ENCODE data around the gene GATA6.
"Not testable (repeated sequence)": the region's sequence is repeated elsewhere in the genome, so short reads cannot be mapped to it uniquely, and the experiment has no call there.

GATA6 gene

DNA sequence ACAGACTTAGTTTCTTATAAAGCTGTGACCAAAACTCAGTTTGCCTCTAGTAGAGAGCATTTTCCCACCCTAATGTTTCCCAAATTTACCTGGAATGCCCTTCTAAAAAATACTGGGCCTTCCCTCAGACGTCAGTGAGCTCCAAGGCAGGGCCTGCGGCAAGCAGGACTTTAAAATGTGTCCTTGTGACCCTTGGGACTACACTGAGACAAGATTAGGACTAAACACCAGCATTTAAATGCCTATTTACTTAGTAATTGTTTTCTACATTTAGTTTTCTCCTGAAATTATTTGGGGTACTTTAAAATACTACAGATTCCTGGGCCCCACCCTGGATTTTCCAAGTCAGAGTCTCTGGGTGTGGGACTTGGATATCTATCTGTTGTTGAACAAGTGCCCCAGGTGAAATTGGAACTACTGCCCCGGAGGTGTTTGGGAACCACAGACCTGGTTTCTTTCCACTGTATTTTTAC is 14.3 kb downstream of the GATA6 start:
- DNase-seq = no peak

- not testable (repeated sequence) for DNase-seq
Observed at GRCh38 chr18:22184573-22184972, 15.2 kb downstream of the GATA6 start.

DNA sequence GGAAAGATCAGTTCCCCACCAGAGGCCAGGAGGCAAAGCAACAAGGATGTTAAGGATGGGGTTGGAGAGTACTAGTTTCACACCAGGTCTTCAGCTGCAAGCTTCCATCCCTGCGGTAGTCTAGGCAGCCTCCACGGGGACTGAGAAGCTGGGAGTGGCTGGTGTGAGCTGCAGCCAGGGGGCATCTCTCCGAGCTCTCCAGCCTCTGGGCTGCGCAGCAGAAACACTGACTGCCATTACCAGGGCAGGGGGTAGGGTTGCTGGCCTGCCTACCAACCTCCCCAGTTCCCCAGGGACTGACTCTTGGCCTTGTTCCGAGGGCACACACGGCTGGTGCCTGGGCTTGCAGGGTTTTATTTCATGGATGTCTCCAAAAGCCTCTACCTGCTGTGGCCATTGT is 15.9 kb downstream of the GATA6 start:
- DNase-seq = no peak

DNA sequence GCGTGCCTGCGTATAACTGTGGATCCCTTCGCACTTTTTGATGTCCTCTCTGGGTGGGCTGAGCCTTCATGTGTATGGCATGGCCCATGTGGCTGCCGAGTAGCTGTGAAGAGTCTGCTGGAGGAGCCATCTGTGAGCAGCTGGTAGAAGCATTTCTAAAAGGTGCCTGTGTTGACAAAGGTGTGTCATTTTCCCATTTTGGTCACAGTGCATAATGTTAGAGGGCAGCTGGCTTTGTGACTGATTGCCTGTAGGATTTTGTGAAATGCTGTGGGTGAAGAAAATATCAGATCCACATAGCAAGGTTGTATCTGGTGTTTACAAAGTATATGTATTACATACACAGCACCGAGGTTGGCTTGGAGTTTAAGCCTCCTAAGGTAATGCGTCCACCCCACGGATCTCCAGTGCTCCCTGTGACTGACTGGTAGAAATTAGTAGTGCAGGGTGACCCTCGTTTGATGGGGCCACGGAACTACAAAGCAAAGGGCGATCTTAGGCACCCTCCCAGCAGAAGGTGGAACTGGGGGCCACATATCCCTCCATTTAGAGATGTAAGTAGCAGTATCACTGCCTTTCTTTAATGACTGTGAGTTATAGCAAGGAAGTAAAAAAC is 16.5 kb downstream of the GATA6 start:
- DNase-seq = no peak

DNA sequence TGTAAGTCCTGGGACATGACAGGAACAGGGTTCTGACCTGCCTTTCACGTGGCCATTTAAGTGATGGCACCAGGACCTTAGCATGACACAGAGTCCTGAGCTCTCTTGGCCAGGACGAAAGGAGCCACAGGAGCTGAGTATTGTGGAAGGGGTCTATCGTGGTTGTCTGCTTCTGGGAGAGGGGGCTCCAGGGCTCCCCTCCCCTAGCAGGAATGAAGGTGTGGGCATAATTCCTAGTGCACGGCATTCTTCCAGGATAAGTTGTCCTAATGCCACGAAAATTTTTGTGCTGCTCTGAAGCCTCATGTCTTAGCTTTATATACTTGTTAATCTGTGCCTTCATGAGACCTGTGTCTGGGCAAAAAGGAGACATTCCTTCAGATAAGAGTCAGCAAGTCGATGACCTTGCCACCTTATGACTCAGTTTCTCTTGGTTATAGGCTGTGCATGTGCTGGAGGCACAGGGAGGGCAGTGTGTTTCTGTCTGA is 17.1 kb downstream of the GATA6 start:
- DNase-seq = no peak

DNA sequence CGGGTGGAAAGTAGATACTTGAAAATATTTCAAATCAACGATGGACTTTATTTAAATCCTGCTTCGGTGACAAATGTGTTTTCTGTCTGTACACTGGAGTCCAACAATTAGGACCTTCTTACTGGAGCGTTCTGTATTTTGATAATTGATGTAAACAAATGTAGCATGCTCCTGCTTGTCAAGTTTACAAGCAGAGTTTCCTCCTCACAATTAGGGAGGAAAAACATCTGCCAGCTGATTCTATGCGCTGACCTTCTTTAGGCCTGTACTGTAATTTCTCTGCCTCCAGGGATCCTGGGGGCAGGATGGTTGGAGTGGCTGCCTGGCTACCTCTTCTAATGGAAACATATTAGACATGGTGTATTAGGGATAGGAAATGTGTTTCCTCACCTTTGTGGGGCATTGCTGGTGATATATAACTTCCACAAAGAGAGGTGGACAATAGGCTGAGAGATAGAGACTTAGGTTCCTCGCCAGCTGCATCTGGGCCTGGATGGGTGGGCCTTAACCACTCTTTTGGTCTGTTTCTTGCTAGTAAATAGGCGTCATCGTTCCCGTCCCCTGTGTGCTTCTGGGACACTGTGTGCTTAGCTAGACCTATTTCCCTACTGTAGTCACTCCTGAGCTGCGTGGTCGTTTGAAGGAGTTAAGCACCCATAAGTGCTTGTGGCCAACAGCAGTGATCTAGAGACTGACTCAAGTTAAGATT is 19.3 kb downstream of the GATA6 start:
- DNase-seq = no peak

DNA sequence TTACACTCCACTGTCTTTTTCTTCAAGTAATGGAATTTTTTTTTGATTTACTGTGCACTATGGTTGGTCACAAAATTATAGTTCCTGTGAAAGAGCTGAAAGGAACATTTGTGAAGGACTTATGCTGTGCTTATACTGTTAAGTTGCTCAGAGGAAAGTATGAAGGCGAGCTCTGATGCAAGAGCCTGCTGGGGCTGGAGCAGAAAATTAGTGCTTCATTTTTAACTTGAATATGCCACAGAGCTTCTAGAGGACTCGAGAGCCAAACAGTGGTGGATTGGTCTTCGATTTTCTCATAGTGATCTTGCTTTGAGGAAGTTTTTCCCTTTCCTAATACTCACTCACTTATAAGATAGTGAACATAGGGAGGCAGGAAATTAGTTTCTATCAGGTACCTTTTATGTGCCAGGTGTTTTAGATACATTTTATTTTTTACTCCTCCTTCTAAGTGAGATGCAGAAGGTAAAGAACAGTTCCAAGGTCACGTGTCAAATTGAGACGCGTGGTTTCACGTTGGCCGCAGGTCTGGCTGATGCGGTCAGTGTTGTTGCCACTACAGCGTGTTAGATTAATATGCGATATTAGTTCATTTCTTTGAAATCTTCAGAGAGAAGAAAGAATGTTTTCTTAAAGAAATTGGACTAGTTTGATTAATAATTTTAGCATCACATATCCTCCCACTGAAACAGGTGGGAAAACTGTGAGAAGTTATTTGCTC is 20.2 kb downstream of the GATA6 start:
- no peak for DNase-seq

- no peak for DNase-seq
Observed at GRCh38 chr18:22191346-22191695, 21.9 kb downstream of the GATA6 start.

DNA sequence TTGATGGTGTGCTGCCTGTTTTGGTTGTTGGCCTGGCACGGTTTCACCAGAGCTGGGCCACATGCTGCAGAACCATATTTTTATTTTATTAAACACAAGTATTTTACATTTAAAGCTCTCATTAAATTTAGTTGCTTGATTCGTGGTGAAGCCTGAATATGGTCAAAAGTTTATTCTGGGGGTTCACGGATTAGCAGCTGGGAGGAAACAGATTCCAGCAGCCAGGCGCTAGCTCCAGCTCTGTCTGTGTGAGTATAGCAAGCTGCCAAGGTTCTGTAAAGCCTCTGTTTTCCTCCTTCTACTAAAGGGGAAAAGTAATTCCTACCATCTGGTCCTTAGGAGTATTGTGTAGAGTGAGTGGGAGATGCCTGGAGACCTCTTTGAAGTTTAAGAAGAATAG is 22.5 kb downstream of the GATA6 start:
- DNase-seq = no peak

DNA sequence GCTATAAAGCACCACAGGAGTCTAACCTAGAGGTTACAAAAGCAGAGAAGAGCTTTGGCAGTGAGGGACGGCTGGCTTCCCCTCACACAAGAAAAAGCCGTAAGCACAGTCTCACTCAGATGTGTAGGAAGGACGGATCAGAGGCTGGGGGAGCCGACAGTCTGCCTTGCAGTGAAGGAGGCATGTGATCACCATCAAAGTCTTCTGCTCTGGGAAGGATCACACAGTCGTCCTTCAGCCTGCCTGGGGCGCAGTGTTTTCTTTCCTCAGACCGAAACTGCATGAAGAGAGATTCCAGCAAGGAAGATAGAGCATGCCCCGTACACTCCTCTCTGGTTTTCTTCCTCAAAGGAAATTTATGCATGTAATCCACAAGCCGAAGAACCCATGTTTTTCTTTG is 24.1 kb downstream of the GATA6 start:
- no peak for DNase-seq

DNA sequence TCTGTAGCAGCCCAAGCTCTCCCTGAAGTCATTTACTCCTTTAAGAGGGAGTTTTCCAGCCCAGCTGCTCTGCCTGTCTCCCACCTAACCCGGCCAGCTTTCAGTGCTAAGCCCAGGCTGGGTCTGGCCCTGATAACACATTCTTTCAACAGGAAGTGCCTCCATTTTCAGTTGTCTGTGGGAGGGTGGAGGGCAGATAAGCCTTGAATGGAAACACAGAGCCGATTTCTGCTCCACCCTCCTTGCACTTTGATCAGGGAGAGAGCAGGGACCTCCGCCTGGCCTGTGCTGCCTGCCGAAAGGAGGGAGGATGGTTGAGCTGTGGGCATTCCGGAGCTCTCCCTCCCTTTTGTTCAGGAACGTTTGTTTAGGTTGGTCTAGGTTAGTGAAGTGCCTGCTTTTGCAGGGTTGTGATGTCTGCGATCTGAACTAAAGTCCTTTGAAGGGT is 24.8 kb downstream of the GATA6 start:
- no peak for DNase-seq

DNA sequence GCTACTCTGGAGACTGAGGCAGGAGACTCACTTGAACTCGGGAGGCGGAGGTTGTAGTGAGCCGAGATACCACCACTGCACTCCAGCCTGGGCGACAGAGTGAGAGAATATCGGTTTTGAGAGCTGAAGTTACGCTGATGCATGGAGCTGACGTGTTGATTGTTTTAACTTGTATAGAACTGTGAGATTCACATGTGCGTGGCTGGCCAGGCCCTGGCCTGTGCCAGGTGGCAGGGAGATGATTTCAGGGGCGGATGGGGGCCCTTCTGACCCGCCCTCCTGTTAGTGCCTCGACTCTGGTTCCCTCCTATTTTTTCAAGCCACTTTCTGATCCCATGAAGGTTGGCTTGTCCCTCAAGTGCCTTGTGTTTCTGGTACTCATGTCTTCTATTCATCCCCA is 25.7 kb downstream of the GATA6 start:
- no peak for DNase-seq

DNA sequence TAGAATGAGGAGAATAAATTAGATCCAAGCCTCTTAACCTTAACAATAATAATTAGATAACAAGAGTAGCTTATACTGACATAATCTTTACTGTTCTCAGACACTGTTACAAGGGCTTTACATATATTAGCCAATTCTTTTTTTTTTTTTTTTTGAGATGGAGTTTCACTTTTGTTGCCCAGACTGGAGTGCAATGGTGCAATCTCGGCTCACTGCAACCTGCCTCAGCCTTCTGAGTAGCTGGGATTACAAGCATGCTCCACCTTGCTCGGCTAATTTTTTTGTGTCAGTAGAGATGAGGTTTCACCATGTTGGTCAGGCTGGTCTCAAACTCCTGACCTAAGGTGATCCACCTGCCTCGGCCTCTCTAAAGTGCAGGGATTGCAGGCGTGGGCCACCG is 27.6 kb downstream of the GATA6 start:
- DNase-seq = not testable (repeated sequence)

DNA sequence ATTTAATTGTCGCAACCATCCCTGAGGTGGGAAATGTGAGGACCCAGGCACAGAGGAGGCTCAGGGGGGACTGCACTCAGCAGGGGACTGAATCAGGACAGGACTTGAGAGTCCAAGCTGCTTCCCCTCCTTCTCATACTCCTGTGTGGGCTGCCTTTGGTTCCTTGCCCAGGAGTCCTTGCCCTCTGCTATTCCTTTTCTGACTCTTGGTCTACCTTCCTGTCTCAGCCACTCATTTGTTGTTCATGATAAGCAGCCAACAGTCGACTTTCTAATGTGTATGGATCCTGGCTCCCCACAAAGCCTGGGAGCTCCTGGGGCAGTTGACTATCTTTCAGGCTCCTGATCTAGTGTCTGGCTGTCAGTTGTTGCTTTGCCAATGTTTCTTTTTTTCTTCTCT is 28.3 kb downstream of the GATA6 start:
- no peak for DNase-seq

DNA sequence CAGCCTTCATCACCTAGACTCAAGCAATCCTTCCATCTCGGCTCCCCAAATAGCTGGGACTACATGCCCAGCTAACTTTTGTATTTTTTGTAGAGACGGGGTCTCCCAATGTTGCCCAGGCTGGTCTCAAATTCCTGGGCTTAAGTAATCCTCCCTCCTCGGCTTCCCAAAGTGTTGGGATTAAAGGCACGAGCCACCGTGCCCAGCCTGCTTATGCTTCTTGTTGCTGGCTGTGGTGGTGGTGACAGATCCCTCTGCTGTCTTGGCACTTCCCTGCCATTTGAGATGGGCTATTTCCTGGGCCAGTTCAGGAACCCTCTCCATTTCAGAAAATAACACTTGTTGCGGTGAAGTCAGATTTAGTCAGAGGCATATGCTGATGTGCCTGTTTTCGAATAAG is 28.8 kb downstream of the GATA6 start:
- DNase-seq = no peak

- DNase-seq = no peak
Observed at GRCh38 chr18:22199005-22199404, 29.6 kb downstream of the GATA6 start.

DNA sequence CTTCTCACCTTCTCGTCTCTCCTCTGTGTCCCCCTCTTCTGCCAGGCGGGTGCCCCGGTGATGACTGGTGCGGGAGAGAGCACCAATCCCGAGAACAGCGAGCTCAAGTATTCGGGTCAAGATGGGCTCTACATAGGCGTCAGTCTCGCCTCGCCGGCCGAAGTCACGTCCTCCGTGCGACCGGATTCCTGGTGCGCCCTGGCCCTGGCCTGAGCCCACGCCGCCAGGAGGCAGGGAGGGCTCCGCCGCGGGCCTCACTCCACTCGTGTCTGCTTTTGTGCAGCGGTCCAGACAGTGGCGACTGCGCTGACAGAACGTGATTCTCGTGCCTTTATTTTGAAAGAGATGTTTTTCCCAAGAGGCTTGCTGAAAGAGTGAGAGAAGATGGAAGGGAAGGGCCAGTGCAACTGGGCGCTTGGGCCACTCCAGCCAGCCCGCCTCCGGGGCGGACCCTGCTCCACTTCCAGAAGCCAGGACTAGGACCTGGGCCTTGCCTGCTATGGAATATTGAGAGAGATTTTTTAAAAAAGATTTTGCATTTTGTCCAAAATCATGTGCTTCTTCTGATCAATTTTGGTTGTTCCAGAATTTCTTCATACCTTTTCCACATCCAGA is 31.3 kb downstream of the GATA6 start:
- no peak for DNase-seq

DNA sequence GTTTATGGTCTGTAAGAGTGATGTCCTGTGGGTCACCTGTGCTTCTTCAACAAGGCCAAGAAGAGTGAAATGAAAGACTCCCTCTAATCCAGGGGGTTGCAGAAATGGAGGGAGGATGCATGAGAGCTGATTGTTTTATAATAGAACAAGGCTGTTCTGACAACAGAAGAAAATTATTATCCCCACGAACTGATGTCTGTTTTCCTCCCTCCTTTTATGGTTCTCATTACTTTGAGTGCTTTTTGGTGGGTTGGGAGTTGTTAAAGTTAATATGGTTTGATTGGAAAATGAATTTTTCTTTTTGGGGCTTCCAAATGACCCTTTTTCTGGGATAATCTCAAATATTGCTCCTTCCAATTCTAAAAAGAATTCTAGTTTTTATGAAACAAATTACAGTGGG is 33.6 kb downstream of the GATA6 start:
- DNase-seq = no peak

- no peak for DNase-seq
Observed at GRCh38 chr18:22203536-22204213, 34.3 kb downstream of the GATA6 start.

DNA sequence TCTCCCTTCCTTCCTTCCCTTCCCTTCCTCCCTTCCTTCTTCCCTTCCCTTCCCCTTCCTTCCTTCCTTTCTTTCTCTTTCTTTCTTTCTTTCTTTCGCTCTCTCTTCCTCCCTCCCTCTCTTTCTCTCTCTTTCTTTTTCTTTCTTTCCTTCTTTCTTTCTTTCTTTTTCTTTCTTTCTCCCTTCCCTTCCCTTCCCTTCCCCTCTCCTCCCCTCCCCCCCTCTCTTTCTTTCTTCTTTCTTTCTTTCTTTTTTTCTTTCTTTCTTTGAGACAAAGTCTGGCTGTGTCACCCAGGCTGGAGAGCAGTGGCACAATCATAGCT is 34.8 kb downstream of the GATA6 start:
- DNase-seq = no peak

GRCh38 chr18:22204996-22205395 is 35.6 kb downstream of the GATA6 start:
- DNase-seq = no peak

DNA sequence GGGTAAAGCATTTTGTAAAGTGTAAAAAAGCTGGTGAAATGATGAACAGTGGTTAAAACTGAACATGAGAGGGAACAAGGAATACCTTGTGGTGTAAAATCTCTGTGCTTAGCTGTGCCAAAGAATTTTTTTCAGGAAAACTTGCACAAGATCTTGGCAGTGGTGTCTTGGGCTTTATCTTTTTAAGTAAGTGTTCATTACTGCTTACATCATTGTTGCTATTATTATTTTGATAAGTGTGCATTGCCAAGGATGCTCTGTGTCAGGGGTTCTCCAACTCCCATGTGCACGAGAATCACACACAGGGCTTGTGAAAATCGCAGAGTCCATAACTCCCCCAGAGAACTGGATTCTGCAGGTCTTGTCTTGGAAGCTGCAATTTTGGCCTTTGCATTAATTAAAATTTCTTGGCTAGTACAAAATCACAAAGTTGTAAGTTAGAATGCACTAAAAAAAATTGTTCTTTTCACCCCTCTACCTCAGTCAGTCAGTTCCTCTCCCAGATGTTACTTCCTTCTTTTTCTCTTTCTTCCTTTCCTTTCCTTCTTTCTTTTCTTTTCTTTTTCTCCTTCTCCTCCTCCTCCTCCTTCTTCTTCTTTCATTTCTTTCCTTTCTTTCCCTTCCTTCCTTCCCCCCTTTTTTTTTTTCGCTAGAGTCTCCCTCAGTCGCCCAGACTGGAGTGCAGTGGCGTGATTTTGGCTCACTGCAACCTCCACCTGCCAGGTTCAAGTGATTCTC is 37.8 kb downstream of the GATA6 start:
- DNase-seq = no peak
